PC-3 (cell line): Measurements from ENCODE around the gene WDFY3. TPM values are rescaled to one million over a fixed set of nuclear protein-coding genes. Genes with fewer than 3 reads are reported as not detected.

Source experiments
- ATAC-seq: fragments of 200-7000 bp; cut with Tn5 transposase; 2 replicates; pipeline ENCODE4 v1.9.1; 2020; ENCODE audit warnings: mild to moderate bottlenecking, moderate library complexity
- BruUV-seq: library from RNA; stranded (reverse); fragments of 400-500 nt; replicated peaks from 2 replicates; lab custom pipeline; 2021; lab: Mats Ljungman, UMichigan
- CTCF ChIA-PET: fragments of 300-600 bp; sonication (Branson Sonifier 250); formaldehyde crosslinking; loops from one replicate; lab custom pipeline; 2022; ENCODE audit warnings: antibody characterized with exemption; lab: Charles Lee
- POLR2A ChIA-PET: fragments of 300-600 bp; sonication (Branson Sonifier 250); formaldehyde crosslinking; loops from one replicate; lab custom pipeline; 2022; ENCODE audit warnings: antibody characterized with exemption; ENCODE audit not compliant: unreplicated experiment; lab: Charles Lee
- DNase-seq: peaks from one replicate; pipeline ENCODE4 v3.0.0-alpha.2; 2015
- H2AFZ ChIP-seq: fragments of 300-600 bp; sonication (generic); 2 replicates; pipeline ENCODE4 v1.6.0; 2016; ENCODE audit warnings: antibody characterized with exemption, low read length
- H3F3A ChIP-seq: fragments of 300-600 bp; sonication (generic); one replicate; pipeline ENCODE4 v1.6.0; 2017; ENCODE audit warnings: antibody characterized with exemption, low read length, control low read depth, mild to moderate bottlenecking; ENCODE audit not compliant: unreplicated experiment
- H3K27ac ChIP-seq: fragments of 300-600 bp; sonication (generic); 2 replicates; pipeline ENCODE4 v1.5.1; 2016; ENCODE audit warnings: mild to moderate bottlenecking, low read length
- H3K27me3 ChIP-seq: fragments of 300-600 bp; sonication (generic); 2 replicates; pipeline ENCODE4 v1.6.1; 2016; ENCODE audit warnings: low read length, mixed read lengths
- H3K36me3 ChIP-seq: fragments of 300-600 bp; sonication (generic); 2 replicates; pipeline ENCODE4 v1.6.1; 2016; ENCODE audit warnings: low read depth, mixed run types, low read length, mixed read lengths
- H3K4me1 ChIP-seq: fragments of 300-600 bp; sonication (generic); 2 replicates; pipeline ENCODE4 v1.5.1; 2016; ENCODE audit warnings: low read length; ENCODE audit not compliant: insufficient read depth
- H3K4me2 ChIP-seq: fragments of 300-600 bp; sonication (generic); 2 replicates; pipeline ENCODE4 v1.6.0; 2016; ENCODE audit warnings: low read length
- H3K4me3 ChIP-seq: fragments of 300-600 bp; sonication (generic); 2 replicates; pipeline ENCODE4 v1.5.1; 2016; ENCODE audit warnings: mild to moderate bottlenecking, low read length, mixed read lengths
- H3K79me2 ChIP-seq: fragments of 300-600 bp; sonication (generic); 2 replicates; pipeline ENCODE4 v1.6.1; 2017; ENCODE audit warnings: low read length, mixed read lengths
- H3K9ac ChIP-seq: fragments of 300-600 bp; sonication (generic); 2 replicates; pipeline ENCODE4 v1.6.0; 2016; ENCODE audit warnings: mild to moderate bottlenecking, low read length
- H3K9me2 ChIP-seq: fragments of 300-600 bp; sonication (generic); replicated peaks from 2 replicates; pipeline ENCODE4 v1.6.1; 2016; ENCODE audit warnings: mixed run types, low read length, mixed read lengths
- H3K9me3 ChIP-seq: fragments of 300-600 bp; sonication (generic); 2 replicates; pipeline ENCODE4 v1.6.1; 2016; ENCODE audit warnings: low read length, mixed read lengths
- H4K20me1 ChIP-seq: fragments of 300-600 bp; sonication (generic); 2 replicates; pipeline ENCODE4 v1.6.1; 2016; ENCODE audit warnings: low read length, mixed read lengths
- EZH2 ChIP-seq: fragments of 300-600 bp; sonication (generic); IDR thresholded peaks from one replicate; pipeline ENCODE4 v1.6.1; 2017; ENCODE audit warnings: antibody characterized with exemption, mild to moderate bottlenecking, low read length; ENCODE audit not compliant: unreplicated experiment
- EZH2phosphoT487 ChIP-seq: fragments of 300-600 bp; sonication (generic); IDR thresholded peaks from 2 replicates; pipeline ENCODE4 v1.6.1; 2018; ENCODE audit warnings: mild to moderate bottlenecking, antibody characterized with exemption, low read length, borderline replicate concordance
- intact Hi-C: fragments of 100-400 bp; cut with micrococcal nuclease; formaldehyde crosslinking; loops from 2 replicates; pipeline ENCODE4 v1.9.0; 2023
- total RNA-seq: library from RNA; depleted of rRNA; stranded (reverse); fragments of >200 nt; gene quantifications from 2 replicates; pipeline ENCODE4 v1.2.3, GENCODE V29; 2014
- TF ChIP-seq, protein P1 (sequence below): fragments of 300-600 bp; sonication (generic); conservative IDR thresholded peaks from 2 replicates; pipeline ENCODE4 v1.5.1; 2017; ENCODE audit warnings: antibody characterized with exemption, low read depth, mild to moderate bottlenecking, low read length

The WDFY3 gene
- total RNA-seq, 1 experiment from 2014 or later, result 23.1 TPM

DNA sequence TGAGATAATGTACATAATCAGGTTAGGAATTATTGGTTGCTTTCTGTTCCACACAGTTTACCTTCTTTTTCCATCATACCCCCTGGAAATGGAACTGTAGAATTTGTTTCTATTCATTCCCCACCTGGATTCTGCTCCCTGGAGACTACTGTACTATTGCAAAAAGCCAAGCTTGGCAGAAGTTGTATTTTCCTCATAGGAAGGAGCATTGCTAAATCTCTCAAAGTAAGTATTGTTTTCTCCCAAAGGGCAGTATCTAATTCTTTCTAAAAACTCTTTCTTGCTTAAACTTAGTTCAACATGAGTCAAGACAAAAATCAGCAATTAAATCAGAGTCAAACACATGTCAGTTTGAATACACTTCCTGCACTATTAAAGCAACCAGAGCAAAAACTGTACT, 247.4 kb downstream of the WDFY3 start:
- peaks cover 6% of the 10 kb centered on the region for H3K36me3 ChIP-seq
- H3K27me3 ChIP-seq, result no peaks in the 10 kb centered on the region
- no peaks in the 10 kb centered on the region for H3F3A ChIP-seq
- ATAC-seq, result no peak
- H4K20me1 ChIP-seq, result no peaks in the 10 kb centered on the region
- no peaks in the 10 kb centered on the region for H3K4me1 ChIP-seq
- H3K4me3 ChIP-seq, result no peak overlapping the region
- no peak overlapping the region for H3K27ac ChIP-seq
- no peak overlapping the region for H2AFZ ChIP-seq
- no TSS peak for BruUV-seq
- H3K9me3 ChIP-seq, result no peaks in the 10 kb centered on the region
- H3K4me2 ChIP-seq, result no peak overlapping the region
- ChIA-PET POLR2A (no interaction called here), CTCF (no interaction called here)
- intact Hi-C loops, result no loop called here
- no peaks in the 10 kb centered on the region for H3K79me2 ChIP-seq
- no peaks in the 10 kb centered on the region for H3K9me2 ChIP-seq
- DNase-seq, result no peak
- no peak overlapping the region for H3K9ac ChIP-seq
- no peak for TF ChIP-seq EZH2
- TF ChIP-seq EZH2phosphoT487, result no peak
- TF ChIP-seq, protein P1, sequence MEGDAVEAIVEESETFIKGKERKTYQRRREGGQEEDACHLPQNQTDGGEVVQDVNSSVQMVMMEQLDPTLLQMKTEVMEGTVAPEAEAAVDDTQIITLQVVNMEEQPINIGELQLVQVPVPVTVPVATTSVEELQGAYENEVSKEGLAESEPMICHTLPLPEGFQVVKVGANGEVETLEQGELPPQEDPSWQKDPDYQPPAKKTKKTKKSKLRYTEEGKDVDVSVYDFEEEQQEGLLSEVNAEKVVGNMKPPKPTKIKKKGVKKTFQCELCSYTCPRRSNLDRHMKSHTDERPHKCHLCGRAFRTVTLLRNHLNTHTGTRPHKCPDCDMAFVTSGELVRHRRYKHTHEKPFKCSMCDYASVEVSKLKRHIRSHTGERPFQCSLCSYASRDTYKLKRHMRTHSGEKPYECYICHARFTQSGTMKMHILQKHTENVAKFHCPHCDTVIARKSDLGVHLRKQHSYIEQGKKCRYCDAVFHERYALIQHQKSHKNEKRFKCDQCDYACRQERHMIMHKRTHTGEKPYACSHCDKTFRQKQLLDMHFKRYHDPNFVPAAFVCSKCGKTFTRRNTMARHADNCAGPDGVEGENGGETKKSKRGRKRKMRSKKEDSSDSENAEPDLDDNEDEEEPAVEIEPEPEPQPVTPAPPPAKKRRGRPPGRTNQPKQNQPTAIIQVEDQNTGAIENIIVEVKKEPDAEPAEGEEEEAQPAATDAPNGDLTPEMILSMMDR, result no peak

DNA sequence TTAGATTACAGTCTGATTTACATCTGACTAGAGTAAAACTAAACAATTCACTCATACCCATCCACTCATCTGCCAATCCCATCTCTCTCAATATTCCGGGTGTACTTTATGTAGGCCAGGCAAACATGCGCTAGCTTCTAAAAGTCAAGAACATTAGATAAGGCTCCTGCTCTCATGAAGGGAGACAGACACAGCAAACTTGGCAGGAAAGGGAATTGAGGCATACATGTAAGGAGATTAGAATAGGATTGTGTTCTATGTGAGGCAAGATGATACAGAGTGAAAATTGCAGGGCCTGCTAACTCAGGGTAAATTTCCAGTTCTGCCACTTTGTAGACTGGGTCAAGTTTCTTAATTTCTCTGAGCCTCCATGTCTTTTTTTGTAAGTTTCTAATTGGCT, 247.8 kb downstream of the WDFY3 start:
- Histone ChIP-seq H3K9ac (no peak overlapping the region), H3K9me3 (no peaks in the 10 kb centered on the region), H3K4me2 (no peak overlapping the region), H3F3A (no peaks in the 10 kb centered on the region), H3K9me2 (no peaks in the 10 kb centered on the region), H3K4me3 (no peak overlapping the region), H4K20me1 (no peaks in the 10 kb centered on the region), H3K4me1 (no peaks in the 10 kb centered on the region), H3K27ac (no peak overlapping the region), H3K36me3 (peaks cover 6% of the 10 kb centered on the region), H2AFZ (no peak overlapping the region), H3K27me3 (no peaks in the 10 kb centered on the region), H3K79me2 (no peaks in the 10 kb centered on the region)
- ChIA-PET POLR2A (no interaction called here), CTCF (no interaction called here)
- DNase-seq (no peak), ATAC-seq (no peak)
- TF ChIP-seq EZH2phosphoT487, result no peak
- TF ChIP-seq, protein P1, result no peak
- no peak for TF ChIP-seq EZH2
- BruUV-seq, result no TSS peak
- intact Hi-C loops, result no loop called here

DNA sequence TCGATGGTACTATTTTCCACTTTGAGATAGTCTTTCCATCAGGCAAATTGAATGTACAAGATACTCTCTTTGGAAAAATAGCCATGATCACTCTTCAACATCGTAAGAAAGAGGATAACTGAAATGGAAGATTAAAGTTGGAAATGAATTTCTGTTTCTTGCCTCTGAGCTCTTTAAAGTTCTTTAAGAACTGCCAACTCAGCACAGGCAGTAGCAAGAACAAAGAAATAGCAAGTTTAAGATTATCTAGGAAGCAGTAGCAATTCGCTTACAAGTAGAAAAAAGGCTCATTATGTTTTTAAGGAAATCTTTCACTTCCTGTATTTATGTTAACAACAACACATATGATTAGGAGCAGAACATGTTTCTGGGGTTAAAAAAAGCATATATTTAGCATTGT, 255.9 kb downstream of the WDFY3 start:
- H3K27me3 ChIP-seq, result no peaks in the 10 kb centered on the region
- H3K9me2 ChIP-seq, result no peaks in the 10 kb centered on the region
- no peaks in the 10 kb centered on the region for H3K4me1 ChIP-seq
- H4K20me1 ChIP-seq, result no peaks in the 10 kb centered on the region
- H3K4me2 ChIP-seq, result no peak overlapping the region
- no peak overlapping the region for H3K27ac ChIP-seq
- no peak overlapping the region for H3K9ac ChIP-seq
- intact Hi-C loops, result no loop called here
- BruUV-seq, result no TSS peak
- no peaks in the 10 kb centered on the region for H3K79me2 ChIP-seq
- H3F3A ChIP-seq, result no peaks in the 10 kb centered on the region
- no peak overlapping the region for H3K4me3 ChIP-seq
- DNase-seq (no peak), ATAC-seq (no peak)
- H3K9me3 ChIP-seq, result no peaks in the 10 kb centered on the region
- H3K36me3 ChIP-seq, result 0 out of 2 replicates have a peak, but pooled peaks cover 2% of the 10 kb centered on the region
- H2AFZ ChIP-seq, result no peak overlapping the region
- CTCF ChIA-PET, result interaction anchor here (0.7 kb wide), 1 partner anchor 113 kb away, joined by 3 read pairs; no protein-coding TSS in a partner anchor
- TF ChIP-seq EZH2phosphoT487, result no peak
- no peak for TF ChIP-seq EZH2
- TF ChIP-seq, protein P1, result no peak
- POLR2A ChIA-PET, result no interaction called here
